GM23248 (cell line): ENCODE results near the gene RASA2.

ENCODE experiments used
- EZH2 ChIP-seq: fragments of 200-600 bp; sonication (generic); IDR thresholded peaks from 2 replicates; pipeline ENCODE4 v1.6.1; 2018; ENCODE audit warnings: antibody characterized with exemption, mild to moderate bottlenecking; ENCODE audit not compliant: insufficient read depth, poor library complexity, severe bottlenecking
- EZH2phosphoT487 ChIP-seq: fragments of 200-600 bp; sonication (generic); IDR thresholded peaks from 2 replicates; pipeline ENCODE4 v1.6.1; 2018; ENCODE audit warnings: antibody characterized with exemption, moderate library complexity, mild to moderate bottlenecking, low read depth; ENCODE audit not compliant: insufficient read depth

DNA sequence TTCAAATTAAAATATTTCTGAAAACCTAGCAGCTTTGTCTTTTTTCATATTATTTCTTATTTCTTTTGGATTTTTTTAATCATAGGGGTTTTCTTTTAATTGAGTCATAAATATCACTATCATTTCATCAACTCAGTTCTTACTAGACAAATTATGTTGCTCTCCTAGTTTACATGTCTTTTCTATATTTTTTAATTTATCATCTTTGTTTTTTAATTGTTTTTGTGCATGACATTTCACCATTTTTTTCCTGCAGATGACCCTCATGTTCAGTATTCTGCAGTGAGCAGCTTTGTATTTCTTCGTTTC, 89.9 kb downstream of the RASA2 start:
- no peak for TF ChIP-seq EZH2
- TF ChIP-seq EZH2phosphoT487 = no peak
